HG03378 (cell line): Measurements from ENCODE around the gene STT3B.
"Not testable (repeated sequence)": the region's sequence is repeated elsewhere in the genome, so short reads cannot be mapped to it uniquely, and the experiment has no call there.

Source experiments
- ATAC-seq: cut with Tn5 transposase; IDR thresholded peaks from one replicate; pipeline ENCODE4 v1.9.1; 2021; ENCODE audit warnings: mild to moderate bottlenecking, moderate library complexity; ENCODE audit not compliant: unreplicated experiment

Gene STT3B

DNA sequence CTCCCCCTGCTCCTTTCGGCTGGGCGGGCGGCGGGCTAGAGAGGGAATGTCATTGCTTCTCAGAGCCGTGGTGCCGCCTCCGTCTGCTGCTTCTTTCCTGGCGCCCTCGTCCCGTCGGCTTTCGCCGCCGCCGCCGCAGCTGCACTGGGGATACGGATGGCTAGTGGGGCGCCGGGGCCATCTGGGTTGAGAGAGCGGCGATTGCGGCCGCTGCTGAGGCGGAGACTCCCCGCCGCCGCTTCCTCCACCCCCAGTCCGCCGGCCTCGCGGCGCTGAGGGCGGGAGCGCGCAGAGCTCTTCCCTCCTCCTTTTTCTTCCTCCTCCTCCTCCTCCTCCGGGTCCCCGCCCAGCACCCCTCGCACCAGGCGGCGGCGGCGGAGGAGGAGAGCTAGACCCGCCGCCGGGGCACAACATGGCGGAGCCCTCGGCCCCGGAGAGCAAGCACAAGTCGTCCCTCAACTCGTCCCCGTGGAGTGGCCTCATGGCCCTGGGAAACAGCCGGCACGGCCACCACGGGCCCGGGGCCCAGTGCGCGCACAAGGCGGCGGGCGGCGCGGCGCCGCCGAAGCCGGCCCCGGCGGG lies at the start of gene STT3B:
STT3B (plus strand) TSS at position 339 of the 582 bp plus-strand sequence; CDS start at position 413, 74 bp downstream.
- peak; percentile 41 for ATAC-seq

DNA sequence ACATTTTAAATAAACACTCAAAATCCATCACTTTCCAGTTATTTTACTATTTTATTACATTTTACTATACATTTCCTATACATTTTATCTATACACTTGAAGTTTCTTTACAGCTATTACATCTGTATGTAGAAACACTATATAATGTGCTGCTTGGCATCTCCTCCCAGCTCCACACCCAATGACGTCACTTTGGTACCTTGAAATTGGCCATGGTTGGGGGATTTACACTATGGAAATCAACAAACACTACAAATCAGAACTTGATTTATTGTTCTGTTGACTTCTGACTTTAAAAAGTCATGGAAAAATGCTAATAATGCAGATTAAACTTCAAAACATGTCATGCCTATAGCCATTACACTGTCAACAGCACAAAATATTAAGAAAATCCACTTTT lies 48.9 kb upstream of the STT3B start:
- no peak for ATAC-seq

DNA sequence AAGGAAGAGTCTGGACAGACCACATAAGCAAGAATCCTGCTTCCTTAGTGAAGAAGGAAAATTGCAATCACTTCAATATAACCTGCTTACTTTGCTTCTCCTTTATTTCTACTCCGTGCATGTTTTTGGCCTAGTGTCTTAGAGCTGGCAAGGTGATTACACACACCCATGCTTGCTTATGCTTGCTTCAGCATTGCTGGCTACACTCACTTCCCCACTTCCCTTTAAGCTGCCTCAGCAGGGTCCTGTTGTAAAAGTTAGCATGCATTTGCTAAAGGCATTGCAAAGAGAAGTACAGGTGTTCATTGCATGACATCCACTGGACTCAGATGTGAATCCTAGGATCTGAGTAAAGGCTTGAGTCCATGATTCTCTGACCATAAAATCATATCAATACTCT lies 47.5 kb upstream of the STT3B start:
- ATAC-seq = no peak

DNA sequence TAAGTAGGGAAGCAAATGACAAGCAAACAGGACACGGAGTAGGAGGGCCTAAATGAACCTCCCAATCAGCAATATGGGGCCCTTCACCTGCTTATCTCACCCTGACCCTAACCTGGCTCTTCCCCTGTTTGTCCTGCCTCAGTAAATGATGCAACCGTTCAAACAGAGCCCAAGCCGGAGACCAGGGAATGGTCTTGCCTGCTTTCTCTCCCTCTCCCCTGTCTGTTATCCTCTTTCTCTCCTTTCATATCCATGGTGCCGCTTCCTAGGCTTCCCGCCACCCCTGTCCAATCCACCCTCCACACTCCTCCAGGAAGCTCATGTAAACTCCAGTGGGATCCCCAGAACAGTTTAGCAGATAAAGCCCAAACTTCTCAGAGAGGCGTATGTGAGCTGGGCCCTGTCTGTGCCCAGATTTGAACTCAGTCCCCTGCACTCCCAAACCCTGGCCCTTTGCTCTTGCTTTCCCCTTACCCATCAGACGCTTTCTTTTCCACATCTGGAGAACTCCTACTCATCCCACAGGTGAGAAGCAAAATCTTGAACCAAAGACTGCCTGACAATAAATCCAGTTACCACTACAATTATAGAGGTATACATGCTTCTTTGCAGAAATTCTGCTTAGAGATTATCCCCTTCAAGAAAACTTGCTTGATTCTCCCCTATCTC lies 45.7 kb upstream of the STT3B start:
- no peak for ATAC-seq

DNA sequence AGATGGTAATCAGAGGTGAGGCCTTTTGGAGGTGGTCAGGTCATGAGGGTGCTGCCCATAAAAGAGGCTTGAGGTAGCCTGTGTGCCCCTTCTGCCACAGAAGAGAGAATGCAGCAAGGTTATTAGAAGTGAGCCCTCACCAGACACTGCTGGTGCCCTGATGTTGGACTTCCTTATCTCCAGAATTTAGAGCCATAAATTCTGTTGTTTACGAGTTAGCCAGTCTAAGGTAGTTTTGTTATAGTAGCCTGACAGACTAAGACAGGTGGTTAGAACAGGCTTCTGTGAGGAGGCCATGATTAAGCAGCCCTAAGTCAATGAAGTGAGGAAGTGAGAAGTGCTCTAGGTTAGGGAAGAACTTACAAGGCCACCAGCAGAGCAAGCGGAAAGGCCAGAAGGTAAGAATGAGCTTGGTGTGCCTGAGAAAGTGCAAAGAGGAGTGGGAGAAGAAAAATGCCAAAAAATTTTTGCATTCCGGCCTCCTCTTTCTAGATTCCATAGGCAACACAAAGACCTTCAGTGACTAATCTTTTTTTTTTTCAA lies 44.2 kb upstream of the STT3B start:
- ATAC-seq = no peak

DNA sequence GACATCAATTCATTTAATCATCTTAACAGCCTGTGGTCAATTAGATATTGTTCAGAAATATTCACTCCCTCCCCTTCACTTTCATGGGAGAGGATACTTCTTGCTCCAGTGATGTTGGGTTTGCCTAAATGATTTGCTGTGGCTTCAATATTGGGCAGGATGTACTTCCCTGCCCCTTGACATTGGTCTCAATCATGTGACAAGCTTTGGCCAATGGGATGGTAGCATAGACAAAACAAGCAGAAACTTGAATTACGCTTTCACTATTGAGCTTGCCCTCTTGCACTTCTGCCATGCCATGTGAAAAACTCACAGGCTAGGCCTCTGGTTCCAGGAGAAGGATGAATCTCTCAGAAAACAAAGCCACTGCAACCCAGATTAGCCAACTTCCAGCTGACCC lies 42.2 kb upstream of the STT3B start:
- ATAC-seq = no peak

DNA sequence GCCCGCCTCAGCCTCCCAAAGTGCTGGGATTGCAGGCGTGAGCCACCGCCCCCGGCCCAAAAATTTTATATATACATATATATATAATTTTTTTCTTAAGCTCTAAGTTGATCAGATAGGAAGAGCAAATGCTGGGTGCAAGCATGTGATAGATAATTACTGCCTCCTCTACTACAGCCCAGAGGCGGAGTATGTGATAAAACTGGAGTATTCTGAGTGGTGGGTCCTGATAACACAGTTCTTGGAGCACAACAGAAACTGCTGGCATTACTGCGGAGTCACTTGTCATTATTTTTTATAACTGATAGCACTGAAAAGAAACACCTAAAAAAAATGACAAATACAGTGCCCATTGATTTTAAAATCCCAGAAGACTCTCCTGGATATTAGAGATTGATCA lies 41.1 kb upstream of the STT3B start:
- no peak for ATAC-seq

DNA sequence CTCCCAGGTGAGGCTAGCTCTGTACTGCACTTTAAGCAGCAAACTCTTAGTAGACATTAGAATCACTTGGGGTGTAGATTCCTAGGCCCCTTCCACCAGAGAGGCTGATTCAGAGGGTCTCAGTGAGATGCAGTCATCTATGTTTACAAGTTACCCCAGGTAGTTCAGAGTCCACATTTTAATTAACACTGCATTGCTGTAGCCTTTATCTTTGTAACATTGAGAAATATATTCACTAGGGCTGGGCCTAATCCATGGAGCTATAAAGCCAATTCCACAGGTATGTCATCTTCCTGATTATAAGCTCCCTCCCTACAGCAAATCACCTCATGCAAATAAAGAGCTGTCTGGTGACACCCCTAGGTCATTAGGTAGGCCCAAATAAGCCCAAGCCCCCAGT lies 39.6 kb upstream of the STT3B start:
- ATAC-seq = no peak

DNA sequence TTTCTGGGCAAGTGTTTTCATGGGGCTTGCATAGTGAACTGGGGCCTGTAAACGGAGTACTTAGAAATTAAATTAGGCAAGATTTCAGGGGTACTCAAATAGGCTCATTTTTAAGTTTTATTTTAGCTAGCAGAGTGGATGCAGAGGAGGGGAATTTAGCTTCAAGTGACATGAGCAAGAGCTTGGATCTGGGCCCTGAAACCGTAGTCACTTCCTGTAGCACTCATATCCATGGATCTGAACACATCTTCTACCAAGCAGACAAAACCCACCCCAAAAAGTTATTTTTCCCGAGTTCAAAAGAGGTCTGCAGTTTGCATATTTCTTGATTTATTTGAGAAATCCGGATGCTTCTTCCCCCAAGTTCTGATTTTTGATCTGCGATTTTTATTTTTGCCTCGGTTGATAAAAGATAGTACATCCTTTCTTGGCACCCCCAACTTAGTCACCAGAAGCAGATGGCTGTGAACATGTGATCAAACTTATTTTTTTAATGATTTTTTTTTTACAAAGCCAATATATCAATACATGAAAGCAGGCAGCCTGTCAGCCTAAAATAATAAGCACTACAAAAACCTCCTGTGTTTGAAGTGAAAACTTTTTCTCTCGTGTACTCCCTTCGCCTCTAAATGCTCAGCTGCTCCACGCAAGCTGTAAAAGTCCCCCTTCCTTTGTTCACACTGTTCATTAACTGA lies 36.6 kb upstream of the STT3B start:
- no peak for ATAC-seq

DNA sequence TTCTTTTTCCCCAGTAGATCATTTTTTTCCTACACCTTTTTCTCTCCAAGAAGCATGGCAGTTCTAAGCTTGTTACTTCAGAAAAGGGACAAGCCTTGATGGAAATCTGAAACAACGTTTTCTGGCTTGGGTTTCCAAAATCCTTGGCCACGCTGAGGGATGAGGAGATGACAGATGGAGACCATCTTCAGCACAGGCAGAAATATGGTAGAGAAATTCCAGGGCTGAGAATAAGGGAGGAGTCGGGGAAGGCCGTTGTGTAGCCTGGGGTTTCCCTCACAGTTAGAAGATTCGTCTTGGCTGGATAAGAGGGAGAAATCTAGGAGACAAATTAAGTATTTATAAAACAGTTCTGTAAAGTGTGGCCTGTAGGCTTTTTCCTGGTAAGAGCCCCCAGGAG lies 33.9 kb upstream of the STT3B start:
- no peak for ATAC-seq

DNA sequence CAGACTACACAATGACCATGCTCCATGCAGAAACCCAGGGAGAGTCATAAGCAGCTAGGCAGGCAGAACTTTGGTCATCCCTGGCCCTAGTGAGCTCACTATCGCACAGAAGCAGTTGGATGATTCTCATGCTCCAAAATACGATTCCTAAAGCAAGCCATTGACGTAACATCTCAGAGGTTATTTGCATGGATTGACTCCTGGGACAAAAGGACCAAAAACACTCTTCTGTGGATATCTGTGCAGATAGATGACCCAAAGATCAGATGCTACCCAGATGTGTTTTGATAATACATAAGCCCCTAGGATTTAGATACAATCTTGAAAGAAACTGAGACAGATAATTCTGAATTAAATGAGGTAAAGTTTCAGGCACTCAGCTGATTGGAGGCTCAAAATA lies 33.4 kb upstream of the STT3B start:
- ATAC-seq = no peak

DNA sequence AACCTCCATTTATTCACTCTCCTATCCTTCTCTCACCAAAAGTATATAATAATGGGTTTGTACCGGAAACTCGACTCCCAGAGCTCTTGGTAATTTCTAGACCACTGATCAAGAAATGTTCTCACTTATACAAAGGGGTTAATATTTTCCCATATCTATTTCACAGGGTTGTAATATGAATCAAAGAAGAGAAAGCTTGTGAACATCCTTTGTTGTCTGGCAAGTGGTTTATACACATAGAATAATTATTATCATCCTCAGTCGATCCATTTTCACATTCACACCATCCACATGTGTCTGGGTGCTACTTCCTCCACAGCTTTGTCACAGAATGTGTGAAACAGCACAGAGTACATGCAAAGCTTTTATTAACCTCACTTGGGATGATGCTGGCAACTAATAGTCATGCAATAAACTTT lies 29.9 kb upstream of the STT3B start:
- no peak for ATAC-seq

DNA sequence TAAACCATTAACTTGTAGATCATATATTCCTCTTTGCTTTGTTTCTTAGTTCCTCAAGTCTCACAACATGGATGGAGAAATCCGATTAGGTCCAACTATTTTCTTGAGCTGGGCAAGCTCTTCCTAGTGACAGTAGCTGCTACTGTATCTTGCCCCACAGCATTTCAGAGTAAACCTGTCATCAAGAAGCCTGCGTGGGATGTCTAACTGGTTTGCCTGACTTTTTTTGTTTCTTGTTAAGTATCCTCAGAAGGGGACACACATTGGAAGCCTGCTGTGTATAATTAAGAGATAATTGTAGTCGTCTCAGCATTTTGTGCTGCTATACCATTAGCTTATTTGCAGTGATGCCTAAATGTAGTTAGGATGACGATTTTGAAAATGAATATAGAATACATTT lies 29.3 kb upstream of the STT3B start:
- ATAC-seq = no peak

DNA sequence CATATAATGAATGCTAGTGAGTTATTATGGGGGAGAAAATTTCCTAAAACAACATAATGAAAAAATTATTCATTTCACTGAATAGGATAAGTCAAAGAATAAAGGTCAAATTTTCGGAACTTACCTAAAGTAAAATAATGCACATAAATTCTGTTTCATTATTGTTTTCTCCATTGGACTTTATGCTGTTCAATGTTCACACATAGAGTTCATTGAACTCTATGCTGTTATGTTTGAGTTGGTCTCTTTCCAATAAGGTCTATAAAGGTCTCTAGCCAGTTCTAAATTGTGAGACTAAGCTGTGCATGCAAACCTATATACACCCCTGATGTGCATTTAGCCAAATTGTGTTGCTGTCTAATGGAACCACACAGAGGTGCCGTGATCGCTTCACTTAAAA lies 28.5 kb upstream of the STT3B start:
- no peak for ATAC-seq

DNA sequence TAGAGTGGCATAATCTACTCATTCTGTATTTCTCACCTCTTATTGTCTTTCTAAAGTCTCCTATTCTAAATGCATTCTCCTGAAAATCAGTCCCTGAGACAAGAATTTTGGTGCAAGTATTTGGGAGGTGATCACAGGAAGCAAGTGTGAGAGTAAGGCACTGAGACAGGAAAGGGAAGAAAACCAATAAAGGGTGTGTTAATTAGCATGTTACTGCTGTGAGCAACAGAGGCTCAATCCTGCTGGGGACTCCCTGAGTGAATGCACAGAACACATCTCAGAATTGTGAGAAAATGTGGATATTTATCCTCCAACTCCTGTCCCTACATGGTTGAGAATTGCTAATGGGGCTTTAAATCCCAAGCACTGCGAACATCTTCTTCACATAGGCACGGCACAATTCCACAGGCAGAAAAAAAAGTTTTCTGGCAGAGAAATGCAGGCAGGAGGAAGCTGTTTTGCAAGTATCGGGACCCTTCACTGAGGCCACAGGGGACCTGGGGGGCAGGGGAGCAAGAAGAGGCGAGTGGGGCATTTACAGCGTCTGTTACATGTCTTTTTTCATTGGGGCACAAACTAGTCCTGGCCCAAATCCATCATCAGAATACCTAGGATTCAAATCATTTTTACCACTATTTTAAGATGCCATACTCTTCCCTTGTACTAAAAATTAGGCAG lies 27.2 kb upstream of the STT3B start:
- ATAC-seq = no peak

DNA sequence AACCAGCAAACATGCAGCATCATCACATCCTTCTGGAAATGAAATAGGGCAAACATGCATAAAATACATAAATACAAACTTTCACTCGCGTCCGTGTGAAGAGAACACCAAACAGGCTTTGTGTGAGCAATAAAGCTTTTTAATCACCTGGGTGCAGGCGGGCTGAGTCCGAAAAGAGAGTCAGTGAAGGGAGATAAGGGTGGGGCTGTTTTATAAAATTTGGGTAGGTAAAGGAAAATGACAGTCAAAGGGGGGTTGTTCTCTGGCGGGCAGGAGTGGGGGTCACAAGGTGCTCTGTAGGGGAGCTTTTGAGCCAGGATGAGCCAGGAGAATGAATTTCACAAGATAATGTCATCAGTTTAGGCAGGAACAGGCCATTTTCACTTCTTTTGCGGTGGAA lies 26.2 kb upstream of the STT3B start:
- not testable (repeated sequence) for ATAC-seq

DNA sequence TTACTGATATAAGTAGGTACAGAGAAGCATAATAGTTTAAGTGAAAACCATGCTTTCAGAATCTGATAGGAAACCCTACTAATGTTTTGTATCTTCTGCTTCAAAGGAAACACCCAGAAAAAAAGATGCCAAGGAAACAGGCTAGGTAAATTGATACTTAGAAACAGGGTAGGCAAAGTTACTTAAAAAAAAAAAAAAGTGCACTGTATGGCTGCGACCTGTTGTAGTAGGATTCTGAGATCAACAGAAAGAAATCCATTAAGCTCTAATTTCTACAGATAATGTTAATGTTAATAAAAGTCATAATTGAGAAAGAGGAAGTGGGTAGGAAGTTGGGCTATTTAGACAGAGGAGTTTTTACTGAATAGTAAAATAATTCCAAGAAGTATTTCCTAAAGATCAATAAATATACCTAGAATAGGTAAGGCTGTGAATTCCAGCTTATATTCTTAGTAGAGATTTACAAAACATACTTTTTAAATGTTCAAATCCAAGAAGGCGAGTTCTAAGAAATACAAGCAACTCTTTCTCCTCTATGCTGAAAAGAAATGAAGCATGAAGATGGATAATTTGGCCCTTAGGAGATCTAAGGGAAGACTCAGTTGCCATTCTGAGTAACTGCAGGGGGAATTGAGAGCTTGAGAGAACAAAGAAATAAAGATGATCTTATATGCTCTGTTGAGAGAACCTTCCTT lies 24.1 kb upstream of the STT3B start:
- no peak for ATAC-seq

DNA sequence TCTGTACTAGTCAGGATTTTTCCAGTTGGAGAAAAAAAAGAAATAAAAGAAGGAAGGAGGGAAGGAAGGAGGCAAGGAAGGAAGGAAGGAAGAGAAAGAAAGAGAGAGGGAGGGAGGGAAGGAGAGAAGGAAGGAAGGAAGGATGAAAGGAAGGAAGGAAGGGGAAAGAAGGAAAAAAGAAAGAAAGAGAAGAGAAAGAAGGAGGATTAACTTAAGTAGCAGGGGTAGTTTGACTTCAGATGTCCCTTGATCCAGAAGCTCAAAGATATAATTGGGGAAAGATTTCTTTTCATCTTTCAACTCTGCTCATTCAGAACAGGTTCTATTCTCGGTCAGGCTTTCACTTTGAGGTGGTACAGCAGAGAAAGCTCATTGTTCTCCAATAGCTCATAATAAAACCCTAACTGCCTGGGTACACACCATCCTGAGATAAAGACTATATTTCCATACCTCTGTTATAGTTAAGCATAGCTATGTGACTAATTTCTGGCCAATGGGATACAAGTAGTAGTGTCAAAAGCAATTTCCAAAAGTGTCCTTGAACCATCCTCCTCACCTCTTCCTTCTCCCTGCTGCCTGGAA lies 23.5 kb upstream of the STT3B start:
- no peak for ATAC-seq

DNA sequence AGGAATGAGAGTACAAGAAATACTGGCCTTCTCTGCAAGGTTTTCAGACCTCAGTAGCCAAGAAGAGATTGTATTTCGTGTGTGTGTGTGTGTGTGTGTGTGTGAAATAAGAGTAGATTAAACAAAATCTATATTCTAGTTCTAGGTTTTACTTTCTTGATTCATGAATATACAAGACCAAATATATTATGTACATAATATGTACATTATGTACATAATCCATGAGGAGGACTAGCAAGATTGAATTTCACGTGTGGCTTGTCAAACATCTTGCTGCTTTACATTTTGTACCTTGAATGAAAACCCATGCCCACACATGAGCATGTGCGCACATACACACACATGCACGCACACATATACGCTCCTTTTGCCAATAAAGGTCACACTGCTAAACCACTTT lies 18.2 kb upstream of the STT3B start:
- ATAC-seq = no peak

DNA sequence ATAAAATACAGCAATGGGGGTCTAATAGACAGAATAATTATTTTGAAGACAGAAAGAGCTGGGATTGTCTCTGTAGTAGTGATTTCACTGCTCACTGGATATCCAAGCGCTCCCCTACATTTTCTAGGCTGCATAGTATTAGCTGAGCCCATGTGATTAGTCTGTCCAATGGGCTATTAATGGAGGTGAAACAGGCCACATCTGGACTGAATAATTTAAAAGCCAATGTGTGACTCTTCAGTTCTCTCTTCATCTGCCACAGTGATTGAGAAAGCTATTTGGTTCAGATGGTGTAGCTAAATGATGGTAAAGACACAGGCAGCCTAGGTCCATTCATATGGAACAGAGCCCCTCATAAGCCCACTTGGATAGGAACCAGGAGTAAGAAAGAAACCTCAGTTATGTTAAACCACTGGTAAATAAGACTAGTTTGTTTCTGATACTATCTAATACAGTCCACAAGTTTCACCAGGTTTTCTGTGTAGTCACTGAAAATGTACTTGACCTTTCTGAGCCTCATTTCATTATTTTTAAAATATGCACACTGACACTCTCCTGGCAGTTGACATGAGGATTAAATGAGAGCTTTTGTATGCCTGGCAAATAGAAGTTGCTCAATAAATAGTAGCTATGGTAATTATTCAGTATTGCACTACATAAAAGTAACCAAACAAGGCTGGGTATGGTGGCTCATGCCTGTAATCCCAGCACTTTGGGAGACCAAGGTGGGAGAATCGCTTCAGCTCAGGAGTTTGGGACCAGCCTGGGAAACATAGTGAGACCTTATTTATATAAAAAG lies 17.0 kb upstream of the STT3B start:
- ATAC-seq = no peak
